Measurements from ENCODE around the gene ABHD10.

The ABHD10 gene

DNA sequence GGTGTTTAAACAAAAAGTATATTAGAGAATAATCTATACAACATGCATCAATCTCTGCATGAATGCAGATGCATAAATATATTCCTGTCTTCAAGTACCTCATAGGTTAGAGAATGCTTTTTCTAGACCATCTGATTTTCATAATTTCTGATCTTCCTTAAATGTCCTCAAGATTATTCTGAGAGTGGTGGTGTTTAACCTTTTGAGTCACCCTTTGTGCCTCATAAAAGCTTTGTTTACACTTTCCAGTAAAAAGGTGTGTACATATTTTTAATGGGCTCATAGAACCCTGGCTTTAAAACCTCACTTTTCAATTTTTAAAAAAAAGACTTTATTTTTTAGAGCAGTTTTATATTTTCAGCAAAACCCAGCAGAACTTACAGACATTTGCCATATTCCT is 41.0 kb upstream of the ABHD10 start:
- no peak overlapping the region for H3K27ac ChIP-seq
- DNase-seq = no peak
- H3K4me3 ChIP-seq (ENCODE audit: low read depth, low read length) = no peak overlapping the region
- H3K27me3 ChIP-seq (ENCODE audit: insufficient read depth, low read depth, severe bottlenecking) = no peaks in the 10 kb centered on the region
- no peaks in the 10 kb centered on the region for H3K36me3 ChIP-seq
- H3K9me3 ChIP-seq (ENCODE audit: severe bottlenecking) = no peaks in the 10 kb centered on the region
- TF ChIP-seq, protein P1, sequence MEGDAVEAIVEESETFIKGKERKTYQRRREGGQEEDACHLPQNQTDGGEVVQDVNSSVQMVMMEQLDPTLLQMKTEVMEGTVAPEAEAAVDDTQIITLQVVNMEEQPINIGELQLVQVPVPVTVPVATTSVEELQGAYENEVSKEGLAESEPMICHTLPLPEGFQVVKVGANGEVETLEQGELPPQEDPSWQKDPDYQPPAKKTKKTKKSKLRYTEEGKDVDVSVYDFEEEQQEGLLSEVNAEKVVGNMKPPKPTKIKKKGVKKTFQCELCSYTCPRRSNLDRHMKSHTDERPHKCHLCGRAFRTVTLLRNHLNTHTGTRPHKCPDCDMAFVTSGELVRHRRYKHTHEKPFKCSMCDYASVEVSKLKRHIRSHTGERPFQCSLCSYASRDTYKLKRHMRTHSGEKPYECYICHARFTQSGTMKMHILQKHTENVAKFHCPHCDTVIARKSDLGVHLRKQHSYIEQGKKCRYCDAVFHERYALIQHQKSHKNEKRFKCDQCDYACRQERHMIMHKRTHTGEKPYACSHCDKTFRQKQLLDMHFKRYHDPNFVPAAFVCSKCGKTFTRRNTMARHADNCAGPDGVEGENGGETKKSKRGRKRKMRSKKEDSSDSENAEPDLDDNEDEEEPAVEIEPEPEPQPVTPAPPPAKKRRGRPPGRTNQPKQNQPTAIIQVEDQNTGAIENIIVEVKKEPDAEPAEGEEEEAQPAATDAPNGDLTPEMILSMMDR (IDR thresholded peaks at IDR 0.05; ENCODE audit: low read depth, low read length) = no peak

DNA sequence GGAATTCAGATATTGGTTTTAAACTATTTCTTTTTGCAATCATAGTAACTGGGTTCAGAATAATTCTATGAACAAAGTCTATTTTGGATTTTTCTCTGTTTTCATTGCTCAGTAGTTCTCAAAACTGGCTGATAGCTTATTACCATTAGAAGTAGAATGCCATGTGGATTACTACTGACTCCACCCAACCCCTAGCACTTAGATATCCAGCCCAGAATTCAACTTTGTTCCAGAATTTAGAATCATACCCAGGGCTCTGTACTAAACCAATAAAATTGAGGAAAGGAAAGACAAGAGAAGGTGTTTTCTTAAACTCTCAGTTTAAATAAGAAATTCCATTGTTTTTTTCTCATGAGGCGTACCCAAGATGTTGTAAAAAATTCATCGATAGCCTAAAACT is 39.0 kb upstream of the ABHD10 start:
- DNase-seq = no peak
- no peaks in the 10 kb centered on the region for H3K36me3 ChIP-seq
- no peak overlapping the region for H3K4me3 ChIP-seq (ENCODE audit: low read depth, low read length)
- TF ChIP-seq, protein P1 (IDR thresholded peaks at IDR 0.05; ENCODE audit: low read depth, low read length) = no peak
- no peaks in the 10 kb centered on the region for H3K9me3 ChIP-seq (ENCODE audit: severe bottlenecking)
- H3K27ac ChIP-seq = no peak overlapping the region
- H3K27me3 ChIP-seq (ENCODE audit: insufficient read depth, low read depth, severe bottlenecking) = no peaks in the 10 kb centered on the region

DNA sequence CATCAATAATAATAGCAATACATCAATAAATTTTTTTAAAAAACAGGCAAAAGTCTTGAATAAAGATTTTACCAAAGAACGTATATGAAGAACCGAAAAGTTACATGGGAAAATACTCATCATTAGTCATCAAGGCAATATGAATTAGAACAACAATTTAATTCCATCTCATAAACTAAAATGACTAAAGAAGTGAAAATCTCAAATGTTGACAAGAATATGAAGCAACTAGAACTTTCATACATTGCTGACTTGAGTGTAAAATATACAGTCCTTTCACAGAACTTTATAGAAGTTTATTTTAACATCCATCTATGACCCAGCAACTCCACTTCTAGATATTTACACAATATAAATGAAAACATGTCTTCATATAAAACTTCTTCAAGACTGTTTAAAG is 35.3 kb upstream of the ABHD10 start:
- Histone ChIP-seq H3K4me3 (ENCODE audit: low read depth, low read length) (no peak overlapping the region), H3K36me3 (no peaks in the 10 kb centered on the region), H3K9me3 (ENCODE audit: severe bottlenecking) (no peaks in the 10 kb centered on the region), H3K27ac (no peak overlapping the region), H3K27me3 (ENCODE audit: insufficient read depth, low read depth, severe bottlenecking) (no peaks in the 10 kb centered on the region)
- TF ChIP-seq, protein P1 (IDR thresholded peaks at IDR 0.05; ENCODE audit: low read depth, low read length) = no peak
- no peak for DNase-seq

DNA sequence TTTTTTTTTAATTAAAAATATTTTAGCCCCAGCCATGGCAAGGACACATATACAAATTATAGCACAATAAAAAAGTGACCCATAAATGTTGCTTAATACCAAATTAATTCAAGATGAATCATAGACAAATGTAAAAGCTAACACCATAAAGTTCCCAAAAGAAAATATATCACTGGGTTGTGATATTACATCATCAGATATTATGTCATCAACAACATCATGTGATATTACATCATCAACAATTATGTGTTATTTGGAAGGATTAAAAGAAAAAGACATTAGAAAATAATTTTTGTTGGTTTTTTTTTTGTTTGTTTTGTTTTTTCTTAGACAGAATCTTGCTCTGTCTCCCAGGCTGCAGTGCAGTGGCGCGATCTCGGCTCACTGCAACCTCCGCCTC is 34.5 kb upstream of the ABHD10 start:
- TF ChIP-seq, protein P1 (IDR thresholded peaks at IDR 0.05; ENCODE audit: low read depth, low read length) = no peak
- Histone ChIP-seq H3K27me3 (ENCODE audit: insufficient read depth, low read depth, severe bottlenecking) (no peaks in the 10 kb centered on the region), H3K9me3 (ENCODE audit: severe bottlenecking) (no peaks in the 10 kb centered on the region), H3K36me3 (no peaks in the 10 kb centered on the region), H3K4me3 (ENCODE audit: low read depth, low read length) (no peak overlapping the region), H3K27ac (no peak overlapping the region)
- DNase-seq = no peak

DNA sequence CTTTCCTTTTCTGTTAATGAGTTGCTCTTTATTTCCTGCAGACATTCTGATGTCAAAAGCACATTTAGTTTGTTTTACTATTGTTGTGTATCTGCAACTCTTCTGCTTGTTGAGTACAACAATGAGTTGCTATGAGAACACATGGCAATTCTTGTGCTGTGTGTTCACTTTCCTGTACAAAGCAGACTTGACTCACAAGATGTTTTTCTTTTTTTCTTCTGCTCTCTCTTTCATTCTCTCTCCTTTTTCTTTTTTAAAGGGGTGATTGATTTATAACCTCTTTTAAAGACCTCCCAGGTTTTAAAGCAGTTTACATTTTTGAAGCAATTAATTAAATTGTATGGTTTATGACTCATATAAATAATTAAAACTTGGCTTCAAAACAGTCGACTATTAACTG is 31.6 kb upstream of the ABHD10 start:
- DNase-seq = no peak
- Histone ChIP-seq H3K27me3 (ENCODE audit: insufficient read depth, low read depth, severe bottlenecking) (no peaks in the 10 kb centered on the region), H3K9me3 (ENCODE audit: severe bottlenecking) (no peaks in the 10 kb centered on the region), H3K27ac (no peak overlapping the region), H3K4me3 (ENCODE audit: low read depth, low read length) (no peak overlapping the region), H3K36me3 (no peaks in the 10 kb centered on the region)
- TF ChIP-seq, protein P1 (IDR thresholded peaks at IDR 0.05; ENCODE audit: low read depth, low read length) = no peak

DNA sequence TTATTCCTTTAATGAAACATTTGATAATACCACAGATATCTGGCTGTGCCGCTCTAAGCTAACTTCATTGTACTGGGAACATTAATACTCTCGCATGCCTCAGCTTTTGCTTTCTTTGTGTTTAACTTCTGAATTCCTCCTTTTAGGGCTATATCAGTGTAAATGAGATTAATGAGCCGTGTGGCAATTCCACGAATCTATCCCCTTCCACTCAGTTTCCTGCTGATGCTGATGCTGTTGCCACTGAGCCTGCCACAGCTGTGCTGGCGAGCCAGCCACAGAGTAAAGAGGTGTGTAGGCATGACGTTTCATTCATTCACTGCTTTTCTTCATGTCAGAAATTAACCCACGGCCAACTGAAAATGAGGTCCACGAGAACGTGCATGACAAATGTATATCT is 30.0 kb upstream of the ABHD10 start:
- H3K27me3 ChIP-seq (ENCODE audit: insufficient read depth, low read depth, severe bottlenecking) = no peaks in the 10 kb centered on the region
- H3K27ac ChIP-seq = no peak overlapping the region
- TF ChIP-seq, protein P1 (IDR thresholded peaks at IDR 0.05; ENCODE audit: low read depth, low read length) = no peak
- no peak overlapping the region for H3K4me3 ChIP-seq (ENCODE audit: low read depth, low read length)
- H3K36me3 ChIP-seq = no peaks in the 10 kb centered on the region
- DNase-seq = no peak
- no peaks in the 10 kb centered on the region for H3K9me3 ChIP-seq (ENCODE audit: severe bottlenecking)

All from WERI-Rb-1 (cell line).